GM12892 (cell line): ENCODE results near the gene MPPED1.

Source experiments
- DNase-seq: peaks from one replicate; pipeline ENCODE4 v3.0.0; 2011; ENCODE audit not compliant: insufficient read length
- FAIRE-seq: peaks from 2 replicates; lab custom pipeline; 2011; peaks lifted over from hg19 to GRCh38; lab: Jason Lieb, UNC
- POLR2A ChIP-seq: IDR thresholded peaks from 2 replicates; pipeline ENCODE4 v1.6.1; 2011; ENCODE audit warnings: low read depth, low read length, control low read depth
- POLR2AphosphoS5 ChIP-seq: IDR thresholded peaks from 2 replicates; pipeline ENCODE4 v1.6.1; 2011; ENCODE audit warnings: low read depth, low read length, control low read depth
- TAF1 ChIP-seq: IDR thresholded peaks from 2 replicates; pipeline ENCODE4 v1.6.1; 2011; ENCODE audit warnings: low read depth, mild to moderate bottlenecking, control low read depth, low read length, borderline replicate concordance

MPPED1 gene

DNA sequence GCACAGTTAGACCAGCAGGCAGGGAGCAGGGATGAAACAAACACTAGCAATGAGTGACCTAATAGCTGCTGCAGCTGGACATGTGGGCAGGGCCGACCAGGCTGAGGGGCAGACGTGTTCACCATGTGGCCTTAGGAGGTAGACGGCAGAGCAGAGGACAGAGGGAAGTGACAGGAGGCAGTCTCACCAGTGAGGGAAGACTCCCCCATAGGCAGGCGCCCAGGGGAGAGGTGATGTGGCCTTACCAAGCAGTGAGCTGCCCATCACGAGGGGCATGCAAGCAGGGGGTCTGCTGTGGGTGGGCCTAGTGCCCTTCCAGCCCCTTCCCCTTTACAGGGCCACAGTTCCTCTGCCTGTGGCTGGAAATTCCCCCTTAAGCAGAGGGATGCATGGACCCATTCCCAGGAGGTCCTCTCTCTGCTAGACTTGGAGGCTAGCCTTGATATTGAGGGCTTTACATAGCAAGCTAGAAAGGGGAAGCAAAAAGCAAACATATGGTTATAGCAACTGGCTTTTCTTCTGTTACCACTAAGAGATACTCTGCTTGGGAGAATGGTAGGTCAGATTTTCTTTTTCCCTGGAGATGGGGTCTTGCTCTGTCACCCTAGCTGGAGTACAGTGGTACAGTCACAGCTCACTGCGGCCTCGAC is 67.6 kb downstream of the MPPED1 start:
- DNase-seq (no peak), FAIRE-seq (no peak)
- TF ChIP-seq POLR2A (no peak), TAF1 (no peak), POLR2AphosphoS5 (no peak)

DNA sequence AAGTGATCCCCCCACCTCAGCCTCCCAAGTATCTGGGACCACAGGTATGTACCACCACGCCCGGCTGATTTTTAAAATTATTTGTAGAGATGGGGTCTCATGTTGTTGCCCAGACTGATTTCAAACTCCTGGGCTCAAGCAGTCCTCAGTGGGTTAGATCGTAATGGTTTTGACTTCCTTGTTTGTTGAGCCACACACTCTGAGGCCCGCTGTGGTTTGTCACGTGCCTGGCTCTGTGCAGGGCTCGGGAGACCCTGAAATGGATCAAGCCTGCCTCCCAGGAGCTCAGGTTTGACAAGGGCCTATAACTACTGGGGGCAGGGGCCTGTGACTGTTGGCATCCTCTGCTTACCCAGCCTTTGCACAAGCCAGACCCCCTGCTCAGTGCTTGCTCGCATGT is 68.1 kb downstream of the MPPED1 start:
- DNase-seq (no peak), FAIRE-seq (no peak)
- TF ChIP-seq POLR2AphosphoS5 (no peak), POLR2A (no peak), TAF1 (no peak)

DNA sequence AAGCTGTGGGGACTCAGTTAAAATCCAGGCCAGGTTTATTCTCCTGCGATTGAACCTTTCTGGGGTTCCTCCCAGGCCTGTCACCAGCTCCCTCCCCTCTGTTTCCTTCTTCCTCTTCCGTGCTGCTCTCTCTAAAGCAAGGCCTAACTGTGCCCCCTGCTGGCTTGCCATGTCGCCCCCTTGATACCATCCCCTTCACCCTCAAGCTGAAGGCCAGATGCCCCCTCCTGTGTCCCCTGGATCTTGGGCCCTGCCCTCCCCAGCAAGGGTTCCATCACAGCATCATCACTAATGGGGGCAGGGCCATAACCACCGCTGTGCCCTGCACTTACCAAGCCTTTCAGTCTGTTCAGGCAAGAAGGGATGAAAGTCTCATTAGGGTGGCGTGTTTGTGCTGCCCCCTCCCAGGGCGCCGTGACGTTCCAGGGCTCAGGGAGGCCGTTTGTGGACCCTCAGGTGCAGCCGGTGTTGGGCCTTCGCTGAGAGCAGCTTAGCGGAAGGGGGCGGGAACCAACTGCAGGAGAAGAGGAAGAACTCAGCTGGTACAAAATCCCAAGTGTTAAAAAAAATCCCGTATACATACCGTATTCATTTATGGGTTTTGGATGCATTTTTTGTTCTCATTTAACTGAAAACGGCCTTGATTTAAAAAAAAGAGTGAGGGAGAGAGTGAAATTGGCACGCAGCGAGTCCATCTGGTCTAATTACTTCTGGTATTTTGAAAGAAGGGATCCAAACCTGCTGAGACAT is 69.9 kb downstream of the MPPED1 start:
- DNase-seq (no peak), FAIRE-seq (peak; percentile 44)
- no peak for TF ChIP-seq TAF1
- no peak for TF ChIP-seq POLR2AphosphoS5
- no peak for TF ChIP-seq POLR2A

DNA sequence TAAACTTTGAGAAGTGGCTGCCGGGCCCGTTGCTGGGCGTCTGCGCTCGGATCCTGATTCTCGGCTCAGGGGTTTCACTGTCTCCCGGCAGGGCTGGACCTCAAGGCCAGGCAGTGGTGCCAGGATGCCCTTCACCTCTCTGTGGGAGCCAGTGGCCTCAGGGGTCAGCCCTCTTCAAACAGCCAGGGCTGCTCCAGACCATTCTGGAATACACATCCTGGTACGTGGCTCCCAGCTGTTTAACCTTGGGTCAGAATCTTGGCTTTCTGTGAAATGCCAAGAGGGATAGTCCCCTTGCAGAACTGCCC is 70.5 kb downstream of the MPPED1 start:
- FAIRE-seq (no peak), DNase-seq (no peak)
- TF ChIP-seq POLR2AphosphoS5, result no peak
- TF ChIP-seq POLR2A, result no peak
- no peak for TF ChIP-seq TAF1

DNA sequence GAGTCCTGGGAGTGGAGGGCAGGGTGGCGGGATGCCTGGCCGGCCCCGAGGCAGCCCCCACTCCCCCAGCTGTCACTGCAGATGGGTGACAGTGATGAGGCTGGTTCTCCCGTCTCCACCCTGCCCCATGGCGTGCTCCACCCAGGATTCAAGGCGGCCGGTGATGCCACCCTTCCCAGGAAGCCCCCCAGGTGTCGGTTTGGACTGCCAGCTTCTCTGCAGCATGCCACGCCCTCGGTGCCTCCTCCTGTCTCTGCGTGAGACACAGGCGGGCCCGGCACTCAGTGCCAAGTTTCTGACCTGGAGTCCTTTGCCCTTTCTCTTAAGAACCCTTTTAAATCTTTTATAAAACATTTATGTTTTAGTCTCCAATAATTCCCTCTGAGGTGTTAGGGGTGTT is 71.5 kb downstream of the MPPED1 start:
- DNase-seq, result no peak
- no peak for FAIRE-seq
- TF ChIP-seq POLR2A, result no peak
- TF ChIP-seq POLR2AphosphoS5, result no peak
- TF ChIP-seq TAF1, result no peak

DNA sequence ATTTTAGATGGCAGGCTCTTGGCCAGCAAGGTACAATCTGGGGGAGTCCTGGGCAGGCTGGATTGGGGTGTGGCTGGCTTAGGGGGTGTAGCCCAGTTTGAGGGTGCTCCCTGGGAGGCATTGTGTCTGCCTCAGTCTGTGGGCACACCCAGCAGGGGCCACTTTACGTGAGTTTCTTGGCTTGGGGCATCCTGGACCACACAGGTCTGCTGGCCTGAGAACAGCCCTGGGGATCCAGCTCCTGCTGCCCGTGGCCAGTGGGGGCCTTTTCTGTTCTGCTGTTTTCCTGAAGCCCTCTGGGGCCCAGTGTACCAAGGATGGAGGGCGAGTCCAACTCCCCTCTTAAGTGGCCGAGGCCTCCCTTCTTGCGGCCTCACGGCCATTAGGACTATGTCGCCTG is 71.9 kb downstream of the MPPED1 start:
- DNase-seq (no peak), FAIRE-seq (no peak)
- TF ChIP-seq POLR2A (no peak), TAF1 (no peak), POLR2AphosphoS5 (no peak)

DNA sequence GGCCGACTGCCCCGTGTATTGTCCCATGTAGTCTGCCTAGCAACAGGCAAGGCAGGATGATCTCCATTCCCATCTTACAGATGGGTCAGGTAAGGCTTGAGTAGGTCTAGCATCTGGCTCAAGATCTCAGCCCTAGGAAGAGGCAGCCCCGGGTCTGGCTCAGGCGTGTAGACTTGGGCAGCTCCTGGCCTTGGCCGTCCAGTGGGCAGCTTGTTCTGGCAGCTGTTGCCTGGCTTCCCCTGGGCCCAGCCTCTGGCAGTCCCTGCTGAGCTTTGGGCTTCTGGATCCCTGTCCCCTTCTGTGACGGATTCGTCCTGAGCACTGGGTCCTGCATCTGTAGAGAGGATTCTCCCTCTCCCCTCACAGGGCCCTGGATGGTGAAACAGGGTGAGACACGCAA is 72.4 kb downstream of the MPPED1 start:
- FAIRE-seq, result no peak
- TF ChIP-seq TAF1, result no peak
- no peak for TF ChIP-seq POLR2AphosphoS5
- no peak for TF ChIP-seq POLR2A
- no peak for DNase-seq

DNA sequence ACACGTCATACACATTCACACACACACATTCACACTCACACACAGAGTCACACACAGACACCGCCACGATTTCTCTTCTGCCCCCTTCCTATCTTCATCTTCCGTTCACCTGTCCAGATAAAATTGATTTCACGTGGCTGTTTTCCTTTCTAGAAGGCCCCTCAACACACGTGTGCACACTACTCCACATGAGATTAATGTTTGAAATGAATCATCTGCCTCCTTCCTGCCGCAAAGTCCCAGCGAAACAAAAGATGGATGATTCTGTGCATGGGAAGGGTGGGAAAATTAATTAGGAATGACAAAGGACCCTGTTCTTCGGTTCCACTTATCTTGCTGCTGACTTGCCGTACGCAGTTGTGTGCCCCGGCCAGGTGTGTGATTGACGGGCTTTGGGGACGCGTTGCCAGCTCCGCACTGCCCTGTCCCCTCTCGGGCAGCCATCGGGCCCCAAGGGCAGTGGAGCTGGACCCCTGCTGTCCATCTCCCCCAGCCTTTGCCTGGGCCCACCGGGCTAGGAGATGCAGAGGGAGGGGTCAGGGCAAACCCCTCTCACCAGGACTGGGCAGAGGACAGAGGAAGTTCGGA is 73.8 kb downstream of the MPPED1 start:
- TF ChIP-seq TAF1 (no peak), POLR2AphosphoS5 (no peak), POLR2A (no peak)
- FAIRE-seq (no peak), DNase-seq (no peak)

DNA sequence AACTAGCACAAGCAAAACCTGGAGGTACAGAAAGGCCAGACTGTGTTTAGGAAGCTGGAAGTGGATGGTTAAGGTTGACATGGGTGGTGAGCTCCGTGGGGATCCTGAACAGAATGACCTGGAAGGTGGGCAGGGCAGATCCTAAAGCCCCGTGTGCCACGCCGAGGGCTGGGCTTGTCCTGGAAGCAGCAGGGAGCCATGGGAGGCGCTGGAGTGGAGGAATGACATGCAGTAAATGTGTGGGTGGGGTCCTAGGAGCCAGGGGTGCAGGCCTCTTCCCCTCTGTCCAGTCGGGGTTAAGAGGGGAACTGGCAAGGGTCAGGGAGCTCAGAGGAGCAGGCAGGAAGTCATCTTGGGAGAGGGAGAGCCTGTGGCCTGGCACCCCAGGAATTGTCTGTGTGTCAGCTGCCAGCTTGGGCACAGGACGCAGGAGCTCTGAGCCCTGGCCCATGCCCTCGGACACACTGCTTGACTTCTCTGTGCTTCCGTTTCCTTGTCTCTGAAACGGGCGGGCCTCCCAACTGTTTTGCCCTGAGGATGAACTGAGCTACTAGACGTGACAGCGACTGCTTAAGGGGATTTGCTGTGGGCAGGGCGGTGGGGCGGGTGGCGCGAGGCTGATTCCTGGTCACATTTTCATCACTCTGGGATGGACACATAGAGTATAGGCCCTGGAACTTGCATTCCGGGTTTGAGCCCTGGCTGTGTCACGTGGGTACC is 75.7 kb downstream of the MPPED1 start:
- no peak for FAIRE-seq
- TF ChIP-seq TAF1, result no peak
- no peak for TF ChIP-seq POLR2AphosphoS5
- no peak for TF ChIP-seq POLR2A
- DNase-seq, result no peak

DNA sequence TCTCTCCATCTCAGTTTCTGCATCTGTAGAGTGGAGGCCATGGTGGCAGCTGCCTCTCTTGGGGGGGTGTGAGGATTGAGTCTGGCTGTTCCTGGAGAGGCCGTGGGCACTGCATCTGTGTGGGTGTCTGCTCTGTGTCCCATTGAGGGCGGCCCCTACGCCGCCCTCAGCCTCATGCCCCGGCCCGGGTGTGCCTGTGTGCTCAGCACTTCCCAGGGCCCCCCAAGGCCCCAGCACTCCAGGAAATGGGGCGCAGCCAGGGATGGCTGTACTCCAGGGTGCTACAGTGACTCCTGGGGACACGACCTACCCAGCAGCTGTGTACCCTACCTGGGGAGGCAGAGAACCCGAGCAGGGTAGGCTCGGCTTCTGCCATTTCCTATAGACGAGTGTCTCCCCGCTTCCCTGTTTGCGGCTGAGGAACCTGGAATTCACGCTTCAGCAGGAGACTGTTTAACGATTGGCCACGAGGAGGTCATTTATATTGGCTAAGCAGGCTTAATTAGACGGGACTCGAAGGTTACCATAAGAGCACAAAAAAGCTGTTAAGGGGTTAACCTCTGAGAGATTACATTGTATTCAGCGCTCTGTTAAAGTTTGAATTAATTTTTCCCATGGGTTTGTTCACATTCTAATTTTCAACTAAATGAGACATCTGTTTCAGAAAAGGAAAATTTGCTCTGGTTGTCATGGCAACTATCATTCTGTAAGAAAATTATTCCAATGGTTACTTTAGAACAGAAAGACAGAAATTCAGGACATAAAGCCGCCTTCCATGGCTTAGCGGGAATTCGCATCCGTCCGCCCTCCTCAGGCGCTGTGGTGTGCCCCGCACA is 76.4 kb downstream of the MPPED1 start:
- FAIRE-seq (no peak), DNase-seq (no peak)
- TF ChIP-seq TAF1 (no peak), POLR2A (no peak), POLR2AphosphoS5 (no peak)

DNA sequence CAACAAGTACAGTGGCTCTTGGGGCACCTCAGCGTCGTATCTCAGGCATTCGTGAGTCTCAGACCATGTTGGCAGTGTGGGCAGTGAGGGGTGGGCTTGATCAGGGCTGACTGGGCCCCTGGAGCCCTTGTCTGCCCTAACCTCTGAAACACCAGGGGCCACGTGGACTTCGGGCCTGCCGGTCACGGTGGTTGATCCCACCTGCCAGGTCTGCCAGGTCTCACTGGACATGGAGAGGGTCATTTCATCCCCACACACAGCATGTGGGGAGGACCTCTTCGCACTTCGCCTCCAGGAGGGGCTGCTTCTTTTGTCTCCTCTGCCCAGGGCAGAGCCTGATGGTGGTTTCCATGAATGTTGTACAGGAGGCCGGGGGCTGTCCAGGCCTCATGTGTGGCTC is 77.1 kb downstream of the MPPED1 start:
- FAIRE-seq (no peak), DNase-seq (no peak)
- TF ChIP-seq POLR2AphosphoS5 (no peak), TAF1 (no peak), POLR2A (no peak)

DNA sequence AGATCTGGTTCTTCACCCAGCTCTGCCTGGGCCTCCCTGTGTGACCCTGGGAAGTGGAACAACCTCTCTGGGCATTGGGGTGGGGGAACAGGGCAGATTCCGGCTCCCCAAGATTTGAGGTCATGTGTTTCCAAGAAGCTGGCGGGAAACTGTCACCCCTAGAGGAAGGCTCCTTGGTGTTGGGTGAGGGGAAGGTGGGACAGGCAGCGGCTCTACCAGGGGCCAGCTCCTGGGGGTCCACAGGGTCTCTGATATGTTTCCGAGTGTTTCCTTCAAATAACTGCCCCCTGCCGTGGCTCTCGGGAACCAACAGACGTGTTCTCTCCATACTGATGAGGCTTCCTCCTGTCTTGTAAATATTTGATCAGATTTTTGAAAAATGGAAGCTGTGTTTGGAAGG is 78.5 kb downstream of the MPPED1 start:
- TF ChIP-seq TAF1, result no peak
- TF ChIP-seq POLR2AphosphoS5, result no peak
- no peak for TF ChIP-seq POLR2A
- FAIRE-seq, result no peak
- DNase-seq, result no peak
